Measurements from ENCODE around the gene DOCK3.

DOCK3 gene

GRCh38 chr3:51388286-51389029 is 713.7 kb downstream of the DOCK3 start:
- DNase-seq (ENCODE audit: low read depth) = no peak

GRCh38 chr3:51389423-51390183 is 714.9 kb downstream of the DOCK3 start:
- DNase-seq (ENCODE audit: low read depth) = peak; percentile 23

- DNase-seq (ENCODE audit: low read depth) = no peak
These were observed 715.7 kb downstream of the DOCK3 start for GRCh38 chr3:51390246-51391074.

GRCh38 chr3:51391075-51391565 is 716.4 kb downstream of the DOCK3 start, which contains the start of gene RBM15B:
RBM15B (plus strand) TSS chr3:51391285; CDS start chr3:51391400, 115 bp downstream.
- DNase-seq (ENCODE audit: low read depth) = peak; percentile 98

GRCh38 chr3:51391566-51392354 is 717.0 kb downstream of the DOCK3 start:
- DNase-seq (ENCODE audit: low read depth) = peak; percentile 11

- DNase-seq (ENCODE audit: low read depth) = no peak
These were observed 717.8 kb downstream of the DOCK3 start for GRCh38 chr3:51392355-51393133.

- no peak for DNase-seq (ENCODE audit: low read depth)
These were observed 718.4 kb downstream of the DOCK3 start for GRCh38 chr3:51393134-51393495.

GRCh38 chr3:51393564-51393963 is 718.8 kb downstream of the DOCK3 start:
- no peak for DNase-seq (ENCODE audit: low read depth)

GRCh38 chr3:51394541-51394940 is 719.8 kb downstream of the DOCK3 start:
- DNase-seq (ENCODE audit: low read depth) = no peak

- DNase-seq (ENCODE audit: low read depth) = no peak
These were observed 720.9 kb downstream of the DOCK3 start for GRCh38 chr3:51395493-51396213.

- DNase-seq (ENCODE audit: low read depth) = no peak
These were observed 721.7 kb downstream of the DOCK3 start for GRCh38 chr3:51396401-51396800.

GRCh38 chr3:51397392-51397791 is 722.7 kb downstream of the DOCK3 start:
- no peak for DNase-seq (ENCODE audit: low read depth)

GRCh38 chr3:51398595-51399310 is 724.0 kb downstream of the DOCK3 start:
- no peak for DNase-seq (ENCODE audit: low read depth)

GRCh38 chr3:51400166-51400565 is 725.4 kb downstream of the DOCK3 start:
- DNase-seq (ENCODE audit: low read depth) = no peak

- no peak for DNase-seq (ENCODE audit: low read depth)
These were observed 727.0 kb downstream of the DOCK3 start for GRCh38 chr3:51401735-51402134.

- DNase-seq (ENCODE audit: low read depth) = no peak
These were observed 728.9 kb downstream of the DOCK3 start for GRCh38 chr3:51403675-51404074.

GRCh38 chr3:51408021-51408420 is 733.3 kb downstream of the DOCK3 start:
- DNase-seq (ENCODE audit: low read depth) = no peak

- no peak for DNase-seq (ENCODE audit: low read depth)
These were observed 734.1 kb downstream of the DOCK3 start for GRCh38 chr3:51408813-51409212.

- DNase-seq (ENCODE audit: low read depth) = no peak
These were observed 747.5 kb downstream of the DOCK3 start for GRCh38 chr3:51422211-51422610.
